T-helper 1 cell treated with Interleukin-12 subunit alpha and Interleukin-12 subunit beta and Interleukin-4 antibody, amounts not matched to agents 30 ng/mL and 1 ng/mL, for 36 hours (primary cell): ENCODE results near the gene KRTAP10-12. TPM values are rescaled to one million over a fixed set of nuclear protein-coding genes. Genes with fewer than 3 reads are reported as not detected.

Experiments
- intact Hi-C: fragments of 100-400 bp; cut with micrococcal nuclease; formaldehyde crosslinking; loops from one replicate; pipeline ENCODE4 v1.15.1; 2024
- total RNA-seq: library from RNA; stranded (reverse); gene quantifications from 2 replicates; pipeline ENCODE4 v1.2.3, GENCODE V29; 2022

Gene KRTAP10-12
- total RNA-seq, 1 donor from 2014 or later: not detected

DNA sequence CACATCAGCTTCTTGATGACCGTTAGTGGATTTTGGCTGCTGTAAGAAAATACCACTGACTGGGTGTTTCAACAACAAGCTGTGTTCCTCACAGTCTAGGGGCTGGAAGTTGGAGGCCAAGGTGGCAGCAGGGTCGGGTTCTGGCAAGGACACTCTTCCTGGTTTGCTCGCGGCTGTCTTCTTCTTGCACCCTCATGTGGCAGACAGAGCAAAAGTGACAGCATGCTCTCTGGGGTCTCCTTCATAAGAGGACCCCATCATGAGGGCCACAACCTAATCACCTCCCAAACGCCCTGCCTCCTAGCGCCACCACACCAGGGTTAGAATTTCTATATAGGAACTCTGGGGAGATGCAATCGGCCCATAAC, 33.0 kb downstream of the KRTAP10-12 start:
- intact Hi-C loops: no loop called here

DNA sequence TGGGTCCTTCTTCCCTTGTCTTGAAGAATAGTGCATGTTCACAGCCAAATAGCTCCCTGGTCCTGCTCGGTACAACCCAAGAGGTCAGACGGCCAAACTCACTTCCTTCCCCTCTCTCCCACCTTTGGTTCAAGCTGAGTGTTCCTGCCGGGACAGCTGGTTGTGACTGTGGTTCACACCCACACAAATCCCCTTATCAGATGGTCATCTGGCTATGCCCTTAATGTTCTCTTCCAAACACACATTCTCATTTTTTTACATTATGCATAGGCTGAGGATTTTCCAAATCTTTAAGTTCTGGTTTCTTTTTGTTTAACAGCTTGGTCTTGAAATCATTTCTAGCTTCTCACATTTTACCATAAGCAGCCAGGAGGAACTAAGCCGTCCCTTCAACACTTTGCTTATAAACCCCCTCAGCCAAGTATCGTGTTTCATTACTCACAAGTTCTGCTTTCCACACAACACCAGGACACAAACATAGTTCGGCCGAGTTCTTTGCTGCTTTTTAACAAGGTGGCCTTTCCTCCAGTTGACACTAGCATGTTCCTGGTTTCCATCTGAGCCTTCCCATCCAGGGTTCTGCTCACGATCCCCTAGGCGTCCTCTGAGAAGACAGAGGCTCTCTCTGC, 34.1 kb downstream of the KRTAP10-12 start:
- intact Hi-C loops: no loop called here

DNA sequence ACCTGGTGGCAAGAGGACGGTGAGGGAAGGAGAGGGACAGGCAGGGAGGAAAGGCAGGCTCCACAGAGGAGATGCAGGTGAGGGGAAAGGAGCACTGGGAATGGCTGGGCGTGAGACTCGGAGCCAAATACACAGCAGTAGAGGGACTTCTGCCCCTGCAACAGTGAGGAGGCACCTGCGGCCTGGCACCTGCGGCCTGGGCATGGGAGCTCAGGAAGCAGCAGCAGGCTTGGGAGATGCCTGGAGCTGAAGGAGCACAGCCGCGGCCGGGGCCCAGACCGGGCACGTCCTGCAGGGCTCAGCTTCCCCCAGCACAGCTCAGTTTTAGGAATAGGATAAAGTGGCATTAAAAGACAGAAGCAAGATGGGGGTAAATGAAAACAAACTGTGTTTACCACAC, 35.3 kb downstream of the KRTAP10-12 start:
- intact Hi-C loops: no loop called here

DNA sequence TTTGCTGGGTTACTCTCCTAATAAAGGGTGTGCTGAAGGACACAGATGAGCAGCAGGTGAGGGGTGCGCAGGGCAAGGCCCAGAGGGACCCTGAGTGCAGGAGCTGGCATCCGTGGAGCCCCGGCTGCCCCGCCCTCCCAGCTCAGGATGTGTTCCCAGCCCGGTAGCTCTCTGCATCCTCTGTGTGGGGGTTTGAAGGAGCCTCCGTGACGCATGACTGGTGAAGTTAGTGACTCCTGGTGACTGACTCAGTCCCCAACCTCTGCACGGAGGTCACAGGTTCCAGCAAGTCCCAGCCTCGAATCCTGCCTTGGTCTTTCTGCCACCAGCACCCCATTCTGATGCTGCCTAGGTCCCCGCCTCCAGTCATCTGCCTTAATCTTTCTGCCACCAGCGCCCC, 36.0 kb downstream of the KRTAP10-12 start:
- intact Hi-C loops: no loop called here

DNA sequence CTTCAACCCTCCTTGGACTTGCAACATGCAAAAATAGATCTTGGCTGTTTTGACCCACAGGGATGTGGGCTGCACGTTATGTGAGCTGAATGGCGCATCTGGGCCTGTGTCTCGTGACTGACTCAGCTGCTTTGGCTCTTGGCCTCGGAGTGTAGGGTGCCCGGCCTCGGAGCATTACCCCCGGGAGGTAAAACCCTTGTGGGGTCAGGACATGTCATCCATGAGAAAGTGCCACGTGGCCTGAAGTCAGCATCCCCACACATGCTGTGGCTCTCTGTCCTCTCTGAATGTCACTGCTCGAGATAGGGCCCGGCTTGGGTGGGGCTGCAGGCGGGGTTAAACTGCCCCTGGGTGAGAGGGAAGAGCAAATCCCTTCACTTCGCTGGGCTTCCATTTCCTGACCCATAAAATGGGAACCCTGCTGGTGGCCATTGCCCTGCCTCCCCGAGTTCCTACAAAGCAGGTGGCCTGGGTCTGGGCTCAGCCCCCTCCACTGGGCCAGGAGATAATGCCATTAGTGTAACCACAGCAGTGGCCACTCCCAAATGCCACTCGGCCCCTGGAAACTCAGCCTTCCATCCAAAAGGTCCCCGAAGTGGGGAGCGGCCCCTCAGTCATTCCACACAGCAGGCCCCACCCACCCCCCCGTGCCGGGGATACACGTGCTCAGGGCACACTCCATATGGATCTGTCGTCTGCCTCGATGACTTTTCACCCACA, 37.2 kb downstream of the KRTAP10-12 start:
- intact Hi-C loops: no loop called here

DNA sequence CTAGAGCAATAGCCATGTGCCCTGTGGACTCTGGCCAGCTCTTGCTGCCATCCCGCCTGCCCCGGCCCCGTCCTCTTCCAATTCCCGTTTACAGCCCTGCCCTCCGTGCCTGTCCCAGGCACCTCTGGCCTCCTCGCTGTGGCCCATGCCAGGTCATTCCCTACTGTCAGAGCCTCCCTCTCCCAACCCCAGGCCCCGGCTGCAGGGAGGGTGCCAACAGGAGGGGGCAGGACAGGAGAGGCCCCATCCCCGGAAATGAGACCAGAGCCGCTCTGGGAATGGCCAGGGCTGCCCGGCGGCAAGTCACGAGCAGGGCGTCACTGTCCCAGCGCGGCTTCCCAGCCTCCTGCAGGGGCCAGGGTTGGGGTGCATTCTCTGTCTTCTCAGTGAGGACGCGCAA, 37.9 kb downstream of the KRTAP10-12 start:
- intact Hi-C loops: no loop called here

DNA sequence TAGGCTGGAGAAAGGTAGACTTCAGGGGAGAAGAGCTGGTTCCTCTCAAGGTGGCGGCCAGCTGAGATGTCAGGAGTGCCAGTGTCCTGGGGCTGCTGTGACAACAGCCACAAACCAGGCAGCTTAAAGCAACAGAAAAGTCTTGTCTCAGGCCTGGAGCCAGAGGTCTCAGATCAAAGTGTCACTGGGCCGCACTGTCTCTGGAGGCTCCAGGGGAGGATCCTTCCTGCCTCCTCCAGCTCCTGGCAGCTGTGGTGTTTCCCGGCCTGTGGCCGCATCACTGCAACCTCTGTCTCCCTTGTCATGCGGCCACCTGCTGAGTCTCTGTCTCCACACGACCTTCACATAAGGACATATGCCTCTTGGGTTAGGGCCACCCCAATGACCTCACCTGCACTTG, 38.8 kb downstream of the KRTAP10-12 start:
- intact Hi-C loops: no loop called here

DNA sequence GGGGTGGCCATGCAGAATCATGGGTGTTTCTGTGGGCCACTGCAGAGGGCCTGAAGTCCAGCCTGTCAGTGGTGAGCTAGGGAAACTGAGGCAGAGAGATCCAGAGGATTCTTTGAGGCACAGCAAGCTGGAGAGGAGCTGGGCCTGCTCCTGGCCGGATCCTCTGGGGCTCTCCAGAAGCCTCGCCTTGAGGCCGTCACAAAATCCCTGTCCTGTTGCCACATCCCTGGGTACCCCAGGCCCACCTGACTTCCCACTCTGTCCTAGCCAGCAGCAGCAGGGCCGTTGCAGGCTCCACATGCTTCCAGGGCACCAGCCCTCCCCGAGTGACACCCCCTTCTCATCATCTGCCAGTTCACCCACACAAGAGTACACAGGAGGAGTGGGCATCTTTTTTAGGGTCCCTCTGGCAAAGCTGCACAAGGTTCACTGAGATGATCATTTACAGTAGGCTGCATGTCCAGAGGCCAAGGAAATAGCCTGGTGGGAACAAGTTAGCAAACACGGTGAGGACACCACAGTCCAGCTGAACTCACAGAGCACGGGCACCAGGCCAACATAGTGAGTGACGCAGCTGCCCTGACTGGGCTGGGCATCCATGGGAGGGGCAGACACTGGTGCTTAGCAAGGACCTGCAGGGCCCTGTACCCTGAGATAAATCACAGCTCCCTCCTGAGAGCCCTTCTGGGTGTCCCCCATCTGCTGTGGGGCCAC, 39.5 kb downstream of the KRTAP10-12 start:
- intact Hi-C loops: no loop called here

DNA sequence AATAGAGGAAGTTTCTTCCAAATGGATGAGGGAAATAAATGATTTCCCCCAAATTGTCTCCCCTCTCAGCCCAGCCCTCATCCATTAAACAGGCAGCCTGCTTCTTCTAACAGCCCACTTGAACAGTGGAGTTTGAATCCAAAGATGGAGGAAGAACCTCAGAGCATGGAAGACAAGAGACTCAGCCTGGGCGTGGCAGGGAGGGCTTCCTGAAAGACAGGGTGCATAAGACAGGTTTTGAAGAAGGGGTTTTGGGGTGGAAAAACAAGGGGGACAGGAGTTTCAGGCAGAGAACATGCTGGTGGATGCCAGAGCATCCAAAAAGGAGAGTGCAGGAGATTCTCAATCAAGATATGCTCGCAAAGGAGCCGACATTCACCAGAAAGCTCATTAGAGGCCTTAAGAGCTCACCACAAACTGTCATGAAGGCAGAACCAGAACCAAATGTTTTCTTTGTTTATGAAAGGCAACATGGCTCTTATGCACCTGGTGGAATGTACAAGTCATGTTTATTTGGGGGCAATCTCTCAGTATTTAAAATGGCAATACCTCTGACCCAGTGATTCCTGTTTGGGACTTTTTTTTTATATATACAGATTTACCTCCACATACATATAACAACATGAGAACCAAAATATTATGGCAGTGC, 40.9 kb downstream of the KRTAP10-12 start:
- intact Hi-C loops: no loop called here

DNA sequence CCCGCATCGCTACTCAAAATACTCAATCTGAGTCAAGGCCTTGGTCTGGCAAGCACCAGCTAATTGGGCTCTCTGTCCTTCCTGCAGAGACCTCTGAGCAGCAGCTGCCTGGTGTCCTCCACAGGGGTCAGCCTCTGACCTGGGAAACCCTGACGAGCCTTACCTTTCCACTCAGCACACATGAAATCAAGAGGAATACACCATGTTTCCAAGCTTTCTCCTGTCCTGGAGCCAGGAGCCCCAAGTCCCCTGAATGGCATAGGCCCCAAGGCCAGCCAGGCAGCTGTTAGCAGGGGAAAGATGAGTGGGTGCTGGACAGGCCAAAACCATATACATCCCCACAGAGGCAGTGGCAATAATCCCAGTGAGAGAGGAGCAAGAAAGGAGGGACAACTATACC, 41.6 kb downstream of the KRTAP10-12 start:
- intact Hi-C loops: no loop called here

DNA sequence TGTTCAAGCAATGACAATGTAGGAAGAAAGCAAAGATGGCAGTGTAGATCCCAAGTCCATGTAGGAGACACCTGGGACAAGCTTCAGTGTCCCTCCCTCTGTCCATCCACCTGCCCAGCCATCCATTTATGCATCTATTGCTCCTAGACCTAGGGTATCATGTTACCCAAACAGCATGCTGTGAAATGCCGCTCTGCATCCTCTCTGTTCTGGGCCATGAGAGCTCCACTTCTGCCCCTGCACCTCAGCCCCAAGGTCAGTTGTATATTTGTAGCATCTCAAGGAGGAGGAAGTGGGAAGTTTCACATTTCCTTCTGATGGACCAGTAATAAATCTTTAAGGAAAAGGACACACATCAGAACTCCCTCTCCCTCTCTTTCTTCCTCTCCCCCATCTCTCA, 42.3 kb downstream of the KRTAP10-12 start:
- intact Hi-C loops: no loop called here

DNA sequence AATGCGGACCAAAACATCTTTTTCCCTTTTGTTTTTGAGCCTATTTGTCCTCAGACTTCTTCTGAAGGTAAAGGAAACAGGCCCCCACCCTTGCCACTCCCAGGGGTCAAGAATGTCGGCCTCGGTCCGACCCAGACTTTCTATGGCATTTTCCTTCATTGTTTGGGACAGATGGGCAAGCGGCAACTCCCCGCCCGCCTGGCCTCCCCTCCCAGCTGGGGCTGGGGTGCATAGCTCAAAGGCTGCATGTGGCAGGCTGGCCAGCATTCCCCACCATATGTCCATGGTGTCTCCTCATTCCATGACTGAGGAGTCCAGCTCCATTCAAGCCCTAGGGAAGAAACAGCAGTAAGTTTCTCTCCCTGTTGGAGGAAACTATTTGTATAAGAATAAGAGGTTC, 43.8 kb downstream of the KRTAP10-12 start:
- intact Hi-C loops: no loop called here

DNA sequence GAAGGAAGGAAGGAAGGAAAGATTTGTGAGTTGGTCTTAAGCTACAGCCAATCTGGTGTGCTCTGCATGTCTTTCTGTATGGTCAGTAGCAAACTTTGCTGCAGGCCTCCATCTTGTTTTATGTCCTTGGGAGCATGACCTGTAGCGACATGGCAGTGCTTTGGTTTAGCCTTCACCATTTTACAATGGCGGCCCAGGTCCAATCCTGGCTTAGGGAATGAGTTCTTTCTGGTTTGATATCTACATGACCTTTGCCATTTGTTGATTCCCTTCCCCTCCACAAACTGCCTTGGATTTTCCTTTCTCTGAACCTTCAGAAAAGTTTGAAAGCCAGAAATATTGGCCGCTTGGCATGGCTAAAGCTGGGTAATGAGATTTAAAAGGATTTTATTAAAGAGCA, 44.9 kb downstream of the KRTAP10-12 start:
- intact Hi-C loops: loop anchor here (1.0 kb wide), 1 partner anchor 232 kb away; no protein-coding TSS in a partner anchor

DNA sequence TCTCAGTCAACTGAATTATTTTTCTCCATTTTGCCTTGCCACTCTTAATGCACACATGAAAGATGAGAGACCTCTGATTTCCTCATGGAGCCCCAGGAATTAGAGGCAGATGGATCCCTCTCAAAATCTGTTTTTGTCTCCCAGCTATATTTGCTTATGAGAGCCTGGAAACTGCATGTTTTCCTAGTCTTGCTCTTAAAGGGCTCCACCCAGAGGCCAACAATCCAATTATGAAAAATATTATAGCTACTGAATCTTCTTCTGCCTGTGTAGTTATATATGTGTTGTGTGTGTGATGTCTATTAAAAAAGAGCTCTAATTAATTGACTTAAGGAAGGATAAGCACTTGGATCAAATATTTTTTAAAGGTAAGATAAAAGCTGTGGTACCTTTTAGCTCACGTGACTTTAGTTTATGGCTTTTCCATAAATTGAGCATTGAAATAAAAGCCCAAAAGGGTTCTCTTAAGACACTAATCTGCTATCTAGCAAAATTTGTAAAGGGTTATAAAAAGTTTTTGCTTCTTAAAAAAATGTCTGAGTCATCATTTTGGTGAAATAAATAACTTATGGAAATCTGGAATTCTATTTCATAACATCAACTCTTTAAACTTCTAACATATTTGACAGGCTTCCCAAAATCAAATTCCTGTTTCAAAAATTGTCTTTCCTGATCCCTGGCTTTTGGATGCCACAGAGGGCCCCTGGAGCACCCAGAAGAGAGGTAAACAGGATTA, 45.6 kb downstream of the KRTAP10-12 start:
- intact Hi-C loops: loop anchor here (1.0 kb wide), 1 partner anchor 232 kb away; no protein-coding TSS in a partner anchor

Other genes starting within 250 kb of the KRTAP10-12 start
- 2.7 and 2.9 TPM in 2 replicates for gene LRRC3, start 241.7 kb upstream of the KRTAP10-12 start, total RNA-seq
- not detected in 2 replicates for gene KRTAP10-1, start 157.0 kb upstream of the KRTAP10-12 start, total RNA-seq
- not detected in 2 replicates for gene KRTAP10-2, start 145.7 kb upstream of the KRTAP10-12 start, total RNA-seq
- not detected in 2 replicates for gene KRTAP10-3, start 138.4 kb upstream of the KRTAP10-12 start, total RNA-seq
- gene KRTAP10-4, start 123.4 kb upstream of the KRTAP10-12 start, total RNA-seq: not detected in 2 replicates
- gene KRTAP10-5, start 116.6 kb upstream of the KRTAP10-12 start, total RNA-seq: not detected in 2 replicates
- gene KRTAP10-6, start 104.7 kb upstream of the KRTAP10-12 start, total RNA-seq: not detected in 2 replicates
- gene KRTAP10-7, start 96.6 kb upstream of the KRTAP10-12 start, total RNA-seq: not detected in 2 replicates
- gene KRTAP10-8, start 85.1 kb upstream of the KRTAP10-12 start, total RNA-seq: not detected in 2 replicates
- gene KRTAP10-9, start 70.1 kb upstream of the KRTAP10-12 start, total RNA-seq: not detected in 2 replicates
- gene KRTAP10-10, start 59.8 kb upstream of the KRTAP10-12 start, total RNA-seq: not detected in 2 replicates
- gene KRTAP10-11, start 50.8 kb upstream of the KRTAP10-12 start, total RNA-seq: not detected in 2 replicates
- not detected in 2 replicates for gene KRTAP12-4, start 42.5 kb upstream of the KRTAP10-12 start, total RNA-seq
- gene KRTAP12-3, start 39.2 kb upstream of the KRTAP10-12 start, total RNA-seq: not detected in 2 replicates
- not detected in 2 replicates for gene KRTAP12-2, start 30.2 kb upstream of the KRTAP10-12 start, total RNA-seq
- not detected in 2 replicates for gene KRTAP12-1, start 15.0 kb upstream of the KRTAP10-12 start, total RNA-seq
- gene TSPEAR, start 14.4 kb downstream of the KRTAP10-12 start, total RNA-seq: not detected in 2 replicates
- gene UBE2G2, start 104.6 kb downstream of the KRTAP10-12 start, total RNA-seq: 108 and 112 TPM in 2 replicates
- gene SUMO3, start 120.9 kb downstream of the KRTAP10-12 start, total RNA-seq: 90.0 and 96.4 TPM in 2 replicates
- gene PTTG1IP, start 176.5 kb downstream of the KRTAP10-12 start, total RNA-seq: 88.3 and 89.3 TPM in 2 replicates
- 792 and 801 TPM in 2 replicates for gene ITGB2, start 223.7 kb downstream of the KRTAP10-12 start, total RNA-seq
- gene SLX9, start 242.9 kb downstream of the KRTAP10-12 start, total RNA-seq: 47.2 and 49.3 TPM in 2 replicates